ENCODE data around the gene PWWP2B.

GRCh38 chr10:132369636-132370185, 27.3 kb upstream of the PWWP2B start:
- no peak for TF ChIP-seq CTCF (IDR thresholded peaks at IDR 0.05)
- no peak for TF ChIP-seq POLR2A (IDR thresholded peaks at IDR 0.05)
